ENCODE measurements around the gene DMKN.

DNA sequence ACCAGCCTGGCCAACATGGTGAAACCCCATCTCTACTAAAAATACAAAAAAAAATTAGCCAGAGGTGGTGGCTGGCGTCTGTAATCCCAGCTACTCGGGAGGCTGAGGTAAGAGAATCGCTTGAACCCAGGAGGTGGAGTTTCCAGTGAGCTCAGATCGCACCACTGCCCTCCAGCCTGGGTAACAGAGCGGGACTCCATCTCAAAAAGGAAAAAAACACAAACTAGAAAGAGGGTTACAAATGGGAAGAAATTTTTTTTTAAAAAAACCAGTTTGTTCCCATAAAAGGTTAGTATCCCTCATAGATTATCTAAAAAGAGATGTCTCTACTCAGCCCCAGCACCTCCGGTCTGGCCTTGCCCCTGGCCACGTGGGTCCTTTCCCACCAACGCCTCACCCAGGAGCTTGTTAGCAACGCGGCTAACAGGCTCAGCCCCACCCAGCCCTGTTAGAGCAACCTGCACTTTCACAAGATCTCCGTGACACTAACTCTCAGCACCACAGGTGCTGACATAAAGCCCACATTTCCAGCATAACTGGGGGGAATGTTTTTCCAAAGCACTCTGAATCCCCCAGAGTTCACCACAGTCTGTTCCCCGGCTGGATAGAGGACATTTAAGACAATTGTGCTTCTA lies 4.3 kb downstream of the DMKN start:
- no peak for TF ChIP-seq GATA2 (IDR thresholded peaks at IDR 0.05; ENCODE audit: low read depth, low read length)
- no peak for TF ChIP-seq GATA3 (IDR thresholded peaks at IDR 0.05; ENCODE audit: low read depth, low read length)
